ENCODE data around the gene CXCR4. TPM values are rescaled to one million over a fixed set of nuclear protein-coding genes. Genes with fewer than 3 reads are reported as not detected.

The CXCR4 gene
- polyA plus RNA-seq, 1 donor, result 30.0 TPM

DNA sequence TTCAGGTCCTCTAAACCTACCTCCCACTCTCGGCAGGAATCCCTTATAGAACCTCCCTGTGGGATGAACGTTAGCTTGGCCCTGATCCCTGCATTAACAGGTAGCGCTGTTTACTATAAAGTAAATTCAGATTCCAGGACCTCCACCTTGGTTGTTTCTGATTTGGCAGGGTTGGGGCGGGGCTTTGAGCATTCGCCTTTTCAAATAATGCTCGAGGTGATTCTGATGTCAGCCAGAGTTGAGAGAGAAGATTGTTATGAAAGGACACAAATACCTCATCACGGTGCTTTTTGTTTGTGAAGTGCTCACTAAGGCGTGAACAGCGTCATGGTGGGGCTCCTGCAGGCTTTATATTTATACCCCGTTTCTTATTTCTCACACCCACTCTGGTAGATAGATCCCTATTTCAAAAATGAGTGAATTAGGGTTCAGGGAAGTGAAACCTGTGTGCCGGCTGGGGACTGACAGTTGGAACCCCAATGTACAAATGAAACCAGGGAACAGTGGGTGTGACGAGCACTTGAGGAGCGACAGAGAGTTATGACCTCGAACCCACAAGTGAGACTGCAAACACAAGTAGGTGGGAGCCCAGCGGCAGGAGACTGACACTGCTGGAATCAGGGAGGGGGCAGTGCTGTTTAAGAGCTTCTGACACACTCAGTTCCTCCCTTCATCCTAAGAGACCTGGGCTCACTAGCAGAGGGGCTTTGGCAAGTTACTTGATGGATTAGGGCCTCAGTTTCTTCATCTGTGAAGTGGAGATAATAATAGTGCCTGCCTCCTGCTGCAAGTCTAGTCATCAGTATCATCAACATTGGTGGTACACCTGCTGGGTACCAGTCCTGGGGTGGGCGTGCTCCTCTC lies 14.2 kb upstream of the CXCR4 start:
- no peak for DNase-seq

DNA sequence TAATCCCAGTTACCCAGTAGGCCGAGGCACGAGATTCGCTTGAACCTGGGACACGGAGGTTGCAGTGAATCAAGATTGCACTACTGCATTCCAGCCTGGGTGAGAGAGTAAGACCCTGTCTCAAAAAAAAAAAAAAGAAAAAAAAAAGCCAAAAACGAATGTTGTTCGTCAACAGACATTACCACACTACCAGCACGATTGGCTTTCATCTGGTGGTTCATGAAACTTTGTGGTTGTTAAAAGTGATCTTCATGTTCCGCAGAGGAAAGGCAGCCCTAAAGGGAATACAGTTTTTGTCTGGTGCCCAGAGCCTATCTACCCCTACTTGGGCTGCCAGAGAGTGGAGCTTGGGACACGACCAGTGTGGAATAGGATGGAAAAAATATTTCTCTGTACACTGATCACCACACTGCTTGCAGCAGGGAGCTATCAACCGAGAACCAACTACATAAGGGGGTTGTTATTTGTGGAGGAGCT lies 13.6 kb upstream of the CXCR4 start:
- no peak for DNase-seq

- no peak for DNase-seq
Measured at GRCh38 chr2:136130511-136130910, 12.6 kb upstream of the CXCR4 start.

DNA sequence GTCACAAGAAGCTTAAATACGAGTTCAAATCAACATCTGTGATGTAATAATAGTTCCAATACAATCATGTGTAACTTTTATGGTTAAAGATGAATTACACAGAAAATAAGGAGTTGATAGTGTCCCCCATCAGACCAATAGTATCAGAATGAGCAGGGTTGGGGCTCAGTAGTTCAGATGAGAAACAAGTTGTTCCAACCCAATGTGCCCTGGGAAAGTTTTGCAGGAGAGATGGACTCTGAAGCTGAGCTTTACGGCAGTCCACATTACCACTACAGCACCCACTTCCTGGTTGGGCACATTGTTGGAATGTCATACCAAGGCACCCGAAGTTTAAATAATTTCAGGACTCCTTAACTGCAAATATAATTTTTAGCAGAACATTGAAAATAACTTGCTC lies 12.1 kb upstream of the CXCR4 start:
- DNase-seq, result no peak

DNA sequence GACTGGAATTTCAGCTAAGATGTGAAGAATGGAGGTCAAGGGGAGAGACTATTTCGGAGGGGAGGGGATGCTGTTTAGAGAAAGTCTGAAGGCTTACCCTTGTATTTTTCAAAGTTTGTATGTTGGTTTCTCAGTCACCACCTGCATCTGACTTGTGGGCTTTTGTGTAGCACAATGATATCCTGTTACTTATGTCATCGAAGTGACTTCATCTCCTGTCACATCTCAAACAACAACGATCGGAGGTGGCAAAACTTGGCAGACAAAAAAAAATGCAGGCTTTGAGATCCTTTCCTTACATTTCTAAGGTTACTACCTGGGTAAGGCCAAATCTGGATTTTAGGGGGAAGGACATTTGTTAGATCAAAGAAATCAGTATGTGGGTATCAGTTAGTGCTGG lies 11.7 kb upstream of the CXCR4 start:
- DNase-seq, result no peak

GRCh38 chr2:136128905-136129304 lies 11.0 kb upstream of the CXCR4 start:
- DNase-seq, result no peak

GRCh38 chr2:136128366-136128765 lies 10.4 kb upstream of the CXCR4 start:
- no peak for DNase-seq

GRCh38 chr2:136127356-136127755 lies 9.4 kb upstream of the CXCR4 start:
- DNase-seq, result no peak

DNA sequence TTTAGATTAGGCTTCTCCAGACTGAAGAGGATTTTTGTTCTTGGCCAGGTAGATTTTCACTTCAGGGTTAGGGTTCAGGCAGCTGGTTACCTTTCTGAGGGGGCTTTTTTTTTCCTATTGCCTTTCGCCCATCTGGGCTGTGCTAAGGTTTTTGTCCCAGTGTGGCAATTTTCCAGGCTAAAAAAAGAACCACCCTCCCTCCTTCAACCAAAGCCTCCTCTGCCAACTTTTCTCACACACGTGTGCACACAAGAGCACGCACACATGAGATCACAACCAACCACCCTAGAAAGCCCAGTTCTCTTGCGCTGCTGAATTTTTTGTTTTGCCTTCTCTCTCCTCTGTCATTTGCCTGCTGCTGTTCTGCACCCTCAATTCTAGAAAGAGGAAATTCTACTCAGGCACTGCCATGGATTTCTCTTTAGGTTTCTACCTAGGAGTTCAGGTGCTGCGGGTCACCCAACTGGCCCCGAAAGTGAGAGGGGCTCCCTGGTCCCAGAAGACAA lies 8.5 kb upstream of the CXCR4 start:
- no peak for DNase-seq

DNA sequence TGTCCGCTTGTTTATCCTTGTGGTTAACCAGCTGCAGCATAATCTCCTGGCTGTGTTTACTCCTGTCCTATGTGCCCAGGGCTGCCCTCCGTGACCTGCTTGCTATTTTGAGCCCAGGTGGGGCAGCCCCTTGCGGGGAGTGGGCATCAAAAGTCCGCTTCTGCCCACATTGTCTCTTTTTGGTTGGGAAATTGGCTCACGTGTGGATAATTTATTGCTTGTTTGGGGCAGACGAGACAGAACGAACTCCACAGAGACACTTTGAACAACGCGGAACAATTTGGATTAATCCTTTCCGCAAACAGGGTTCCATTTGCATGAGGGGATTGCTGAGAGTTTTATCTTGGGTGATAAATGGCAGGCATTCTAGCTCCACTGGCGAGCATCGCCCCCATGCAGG lies 8.1 kb upstream of the CXCR4 start:
- no peak for DNase-seq

DNA sequence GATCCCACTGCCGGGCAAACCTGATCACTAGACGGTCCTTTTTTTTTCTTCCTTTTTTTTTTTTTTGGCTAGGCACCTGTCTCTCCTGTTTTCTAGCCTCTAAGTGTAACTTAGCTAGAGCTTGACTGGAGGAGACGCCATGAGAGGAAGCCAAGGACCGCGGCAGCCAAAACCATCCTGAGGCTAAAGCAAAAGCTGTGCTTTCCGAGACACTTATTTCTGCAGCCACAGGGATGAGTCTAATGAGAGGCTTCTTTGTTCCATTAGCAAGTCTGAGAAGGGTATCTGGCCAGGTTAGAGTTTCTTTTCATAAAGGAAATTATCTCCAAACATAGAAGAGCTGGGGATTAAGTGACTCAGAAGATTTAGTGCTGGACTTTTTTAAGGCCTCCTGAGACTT lies 7.3 kb upstream of the CXCR4 start:
- no peak for DNase-seq

DNA sequence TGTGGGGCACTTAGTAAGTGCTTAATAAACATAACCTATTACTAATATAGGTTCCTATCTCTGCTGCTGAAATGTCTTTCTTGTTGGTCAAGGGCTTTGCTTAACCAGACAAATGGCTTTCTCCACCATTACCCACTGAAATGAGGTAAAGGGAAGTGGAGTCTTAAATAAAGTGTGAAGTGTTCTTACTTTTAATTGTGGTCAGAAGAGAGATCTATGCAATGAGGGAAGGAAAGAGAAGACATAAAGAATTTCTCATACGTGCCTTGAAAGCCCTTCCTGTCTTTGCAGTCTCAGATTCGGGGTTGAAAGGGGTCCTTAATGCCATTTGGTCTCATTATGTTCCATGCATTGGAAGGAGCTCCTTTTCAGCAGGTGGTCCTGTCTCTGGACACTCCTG lies 6.9 kb upstream of the CXCR4 start:
- DNase-seq, result no peak

DNA sequence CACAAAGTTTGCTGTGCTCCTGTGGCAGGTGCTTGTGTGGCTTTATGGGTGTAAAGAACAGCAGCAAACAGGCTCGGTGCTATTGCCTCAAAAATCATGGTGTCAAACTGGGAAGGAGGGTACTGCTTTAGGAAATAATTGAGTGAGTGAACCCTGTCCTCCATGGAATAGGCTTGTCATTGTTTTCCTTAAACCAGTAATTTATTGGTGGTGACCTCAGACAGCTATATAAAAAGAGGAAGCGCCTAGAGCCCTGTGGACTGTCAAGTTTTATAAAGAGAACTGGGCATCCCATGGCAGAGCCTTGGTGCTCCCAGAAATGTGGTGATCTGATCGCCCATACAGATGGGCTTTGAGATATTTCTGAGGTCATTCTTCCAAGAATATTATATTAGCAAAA lies 4.7 kb upstream of the CXCR4 start:
- DNase-seq, result no peak

- DNase-seq, result no peak
Measured at GRCh38 chr2:136121204-136121910, 3.4 kb upstream of the CXCR4 start.

- DNase-seq, result no peak
Measured at GRCh38 chr2:136119717-136120675, 2.0 kb upstream of the CXCR4 start.

DNA sequence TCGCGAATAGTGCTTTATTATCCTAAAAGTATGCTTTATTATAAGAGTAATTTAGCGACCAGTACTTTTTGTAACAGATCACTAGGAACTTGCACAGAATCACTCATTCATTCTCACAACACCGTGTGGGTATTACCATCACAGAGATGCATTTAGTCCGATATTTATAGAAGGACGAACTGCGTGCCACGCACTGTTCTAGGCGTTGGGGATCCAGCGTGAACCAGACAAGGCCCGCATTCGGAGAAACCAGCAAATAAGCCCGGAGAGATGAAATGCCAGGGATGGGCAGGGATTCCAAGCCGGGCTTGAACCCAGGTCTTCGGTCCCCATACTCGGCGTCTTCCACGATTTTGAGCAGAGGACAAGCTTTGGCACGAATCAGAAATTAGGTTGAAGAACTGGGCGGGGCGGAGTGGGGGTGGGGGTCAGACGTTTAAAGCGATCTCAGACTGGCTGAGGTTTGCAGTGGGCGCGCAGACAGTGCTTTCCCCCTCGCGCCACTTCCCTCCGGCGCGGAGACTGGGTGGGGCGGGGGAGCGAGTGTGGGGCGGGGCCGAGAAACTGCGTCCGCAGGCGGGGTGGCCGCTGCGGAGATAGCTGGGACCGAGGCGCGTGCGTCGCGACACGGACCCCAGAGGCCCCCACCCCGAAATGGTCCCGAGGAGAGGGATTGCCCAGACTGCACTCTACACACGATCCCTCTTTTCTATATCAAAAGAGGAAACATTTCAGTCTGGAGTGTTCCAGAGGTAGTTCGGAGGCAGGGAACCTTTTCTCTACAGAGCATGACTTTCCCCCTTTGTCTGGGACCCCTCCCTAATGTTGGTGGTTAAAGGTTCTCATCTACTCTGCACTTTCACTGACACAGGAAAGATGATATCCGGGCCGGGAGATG lies 1.1 kb upstream of the CXCR4 start:
- DNase-seq, result no peak

DNA sequence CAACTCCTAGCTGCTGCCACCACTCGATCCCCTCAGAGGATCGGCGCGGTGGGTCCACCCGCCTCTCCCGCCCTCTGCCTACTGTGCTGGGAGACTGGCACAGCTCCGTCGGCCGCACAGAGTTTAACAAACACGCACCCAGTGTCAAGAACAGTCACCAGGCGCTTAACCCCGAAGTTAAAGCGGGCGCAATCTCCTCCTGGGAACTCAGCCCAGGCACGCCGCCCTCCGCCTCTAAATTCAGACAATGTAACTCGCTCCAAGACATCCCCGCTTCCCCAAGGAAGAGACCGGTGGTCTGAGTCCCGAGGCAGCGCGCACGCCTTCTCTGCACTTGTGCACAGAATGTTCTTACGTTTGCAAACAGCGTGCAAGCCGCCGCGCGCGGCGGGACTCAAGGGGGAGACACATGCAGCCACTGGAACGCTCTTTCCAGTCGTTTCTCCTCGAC lies 533 bp downstream of the CXCR4 start:
- DNase-seq, result peak; percentile 45

- DNase-seq, result no peak
Measured at GRCh38 chr2:136116813-136117390, 1.0 kb downstream of the CXCR4 start.

- no peak for DNase-seq
Measured at GRCh38 chr2:136116151-136116812, 1.7 kb downstream of the CXCR4 start.

- no peak for DNase-seq
Measured at GRCh38 chr2:136115183-136115761, 2.7 kb downstream of the CXCR4 start.
